ENCODE results near the gene BRD7.

GRCh38 chr16:50390371-50390771, 21.6 kb upstream of the BRD7 start:
- TF ChIP-seq, protein P1, sequence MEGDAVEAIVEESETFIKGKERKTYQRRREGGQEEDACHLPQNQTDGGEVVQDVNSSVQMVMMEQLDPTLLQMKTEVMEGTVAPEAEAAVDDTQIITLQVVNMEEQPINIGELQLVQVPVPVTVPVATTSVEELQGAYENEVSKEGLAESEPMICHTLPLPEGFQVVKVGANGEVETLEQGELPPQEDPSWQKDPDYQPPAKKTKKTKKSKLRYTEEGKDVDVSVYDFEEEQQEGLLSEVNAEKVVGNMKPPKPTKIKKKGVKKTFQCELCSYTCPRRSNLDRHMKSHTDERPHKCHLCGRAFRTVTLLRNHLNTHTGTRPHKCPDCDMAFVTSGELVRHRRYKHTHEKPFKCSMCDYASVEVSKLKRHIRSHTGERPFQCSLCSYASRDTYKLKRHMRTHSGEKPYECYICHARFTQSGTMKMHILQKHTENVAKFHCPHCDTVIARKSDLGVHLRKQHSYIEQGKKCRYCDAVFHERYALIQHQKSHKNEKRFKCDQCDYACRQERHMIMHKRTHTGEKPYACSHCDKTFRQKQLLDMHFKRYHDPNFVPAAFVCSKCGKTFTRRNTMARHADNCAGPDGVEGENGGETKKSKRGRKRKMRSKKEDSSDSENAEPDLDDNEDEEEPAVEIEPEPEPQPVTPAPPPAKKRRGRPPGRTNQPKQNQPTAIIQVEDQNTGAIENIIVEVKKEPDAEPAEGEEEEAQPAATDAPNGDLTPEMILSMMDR (conservative IDR thresholded peaks at IDR 0.05) = no peak
- TF ChIP-seq EZH2 (IDR thresholded peaks at IDR 0.05; ENCODE audit: low read depth) = no peak

Data from PC-9 (cell line).